Measurements from ENCODE around the gene GUF1. TPM values are rescaled to one million over a fixed set of nuclear protein-coding genes. Genes with fewer than 3 reads are reported as not detected.
"Not testable (repeated sequence)": the region's sequence is repeated elsewhere in the genome, so short reads cannot be mapped to it uniquely, and the experiment has no call there.

The GUF1 gene
- total RNA-seq, 2 experiments from 2014 or later = 18.0 to 20.6 TPM

DNA sequence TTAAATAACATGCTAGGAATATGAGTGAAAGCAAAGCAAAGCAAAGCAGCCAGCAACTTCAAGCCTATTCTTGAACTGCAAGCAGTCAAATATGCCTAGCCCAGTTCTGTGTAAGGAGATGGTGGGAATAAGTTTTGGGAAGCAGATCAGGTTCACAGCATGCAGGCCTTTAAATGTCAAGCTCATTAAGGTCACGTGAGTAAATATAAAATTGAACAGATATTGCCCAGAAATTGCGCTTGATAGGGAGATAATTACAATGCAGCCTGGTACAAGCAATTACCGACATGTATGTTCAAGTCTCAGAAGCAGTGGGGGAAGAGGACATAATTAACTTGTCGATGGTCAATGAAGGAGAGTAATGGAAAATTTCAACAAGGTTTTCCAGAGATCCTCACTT lies 42.2 kb downstream of the GUF1 start:
- H3K27ac Mint-ChIP-seq = no peak overlapping the region
- POLR2A ChIA-PET = interaction anchor here (1.3 kb wide), 1 partner anchor 42 kb away, joined by 3 read pairs; the partner anchor contains the start of gene GUF1
- no peak overlapping the region for H3K4me3 Mint-ChIP-seq
- peaks cover 7% of the 10 kb centered on the region for H3K36me3 Mint-ChIP-seq (ENCODE audit: low read depth)
- H3K4me1 Mint-ChIP-seq = peaks cover 16% of the 10 kb centered on the region
- H3K27me3 Mint-ChIP-seq = no peaks in the 10 kb centered on the region
- DNase-seq = no peak
- CTCF ChIA-PET = no interaction called here
- H3K9me3 Mint-ChIP-seq = no peaks in the 10 kb centered on the region

DNA sequence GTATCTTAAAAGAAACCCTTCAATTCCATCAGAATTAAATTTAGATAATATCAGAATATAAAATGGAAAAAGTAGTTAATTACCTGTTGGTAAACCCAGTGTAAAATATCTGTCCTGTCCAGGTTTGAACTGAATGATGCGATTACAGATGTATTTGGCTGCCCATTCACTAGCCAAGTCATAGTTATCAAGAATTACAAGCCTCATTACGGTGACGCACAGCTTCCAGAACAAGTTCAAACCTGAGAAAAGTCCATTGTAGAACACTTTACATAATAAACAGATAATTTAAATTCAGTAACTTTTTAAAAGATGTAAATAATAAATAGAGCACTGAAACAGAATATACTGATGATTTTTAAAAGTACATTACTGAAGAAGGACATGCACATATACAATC lies 43.8 kb downstream of the GUF1 start:
- CTCF ChIA-PET = no interaction called here
- POLR2A ChIA-PET = no interaction called here
- no peaks in the 10 kb centered on the region for H3K27me3 Mint-ChIP-seq
- H3K4me1 Mint-ChIP-seq = peaks cover 25% of the 10 kb centered on the region
- H3K9me3 Mint-ChIP-seq = no peaks in the 10 kb centered on the region
- no peak overlapping the region for H3K4me3 Mint-ChIP-seq
- H3K36me3 Mint-ChIP-seq (ENCODE audit: low read depth) = peaks cover 7% of the 10 kb centered on the region
- DNase-seq = no peak
- H3K27ac Mint-ChIP-seq = no peak overlapping the region

DNA sequence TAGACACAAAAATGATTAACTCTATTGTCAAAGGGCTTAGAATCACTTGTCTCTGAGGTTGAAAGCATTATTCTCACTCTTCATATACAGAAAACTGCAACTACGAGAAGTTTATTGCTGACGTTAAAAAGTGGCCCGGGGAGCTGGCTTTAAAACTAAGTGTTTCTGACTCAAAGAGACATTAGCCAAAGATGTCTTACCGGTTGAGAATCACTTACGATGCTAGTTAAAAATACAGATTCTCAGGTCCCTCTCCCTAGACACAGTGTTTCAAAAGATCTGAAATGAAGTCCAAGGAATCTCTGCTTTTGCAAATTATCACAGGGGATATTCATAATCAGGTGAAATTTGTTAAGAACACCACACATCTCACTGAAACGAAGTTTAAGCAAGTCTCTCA lies 46.9 kb downstream of the GUF1 start:
- no peak for DNase-seq
- Mint-ChIP-seq H3K27me3 (no peaks in the 10 kb centered on the region), H3K4me3 (peak overlapping the region; percentile 94), H3K9me3 (no peaks in the 10 kb centered on the region), H3K36me3 (ENCODE audit: low read depth) (peaks cover 5% of the 10 kb centered on the region), H3K4me1 (peaks cover 30% of the 10 kb centered on the region), H3K27ac (peak overlapping the region; percentile 80)
- POLR2A ChIA-PET = interaction anchor here (1.5 to 5.1 kb wide), 3 partner anchors 8 to 47 kb away, joined by 5 to 71 read pairs (median 6); partner anchors contain the start of gene GUF1
- CTCF ChIA-PET = interaction anchor here (1.6 kb wide), 1 partner anchor 46 kb away, joined by 4 read pairs; no protein-coding TSS in a partner anchor

DNA sequence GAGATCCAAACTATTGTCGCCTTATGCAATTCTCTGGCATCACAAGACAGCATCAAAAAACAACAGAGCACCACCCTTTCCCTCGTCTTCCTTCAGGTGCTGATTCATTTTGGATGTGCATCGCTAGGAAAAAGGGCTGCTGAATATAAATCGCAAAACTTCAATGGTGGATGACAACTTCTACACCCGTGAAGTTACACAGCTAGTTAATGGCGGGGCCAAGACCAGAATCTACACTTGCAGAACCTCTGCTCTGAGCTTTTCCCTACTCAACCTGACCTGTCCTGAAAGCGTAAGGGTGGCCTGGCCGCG lies 47.5 kb downstream of the GUF1 start:
- DNase-seq = no peak
- Mint-ChIP-seq H3K4me3 (peak overlapping the region; percentile 94), H3K27me3 (peaks cover 2% of the 10 kb centered on the region), H3K4me1 (peaks cover 30% of the 10 kb centered on the region), H3K9me3 (no peaks in the 10 kb centered on the region), H3K36me3 (ENCODE audit: low read depth) (peaks cover 4% of the 10 kb centered on the region), H3K27ac (peak overlapping the region; percentile 80)
- CTCF ChIA-PET = interaction anchor here (1.6 kb wide), 1 partner anchor 46 kb away, joined by 4 read pairs; no protein-coding TSS in a partner anchor
- POLR2A ChIA-PET = interaction anchor here (1.5 to 5.1 kb wide), 3 partner anchors 8 to 47 kb away, joined by 5 to 71 read pairs (median 6); partner anchors contain the start of gene GUF1

DNA sequence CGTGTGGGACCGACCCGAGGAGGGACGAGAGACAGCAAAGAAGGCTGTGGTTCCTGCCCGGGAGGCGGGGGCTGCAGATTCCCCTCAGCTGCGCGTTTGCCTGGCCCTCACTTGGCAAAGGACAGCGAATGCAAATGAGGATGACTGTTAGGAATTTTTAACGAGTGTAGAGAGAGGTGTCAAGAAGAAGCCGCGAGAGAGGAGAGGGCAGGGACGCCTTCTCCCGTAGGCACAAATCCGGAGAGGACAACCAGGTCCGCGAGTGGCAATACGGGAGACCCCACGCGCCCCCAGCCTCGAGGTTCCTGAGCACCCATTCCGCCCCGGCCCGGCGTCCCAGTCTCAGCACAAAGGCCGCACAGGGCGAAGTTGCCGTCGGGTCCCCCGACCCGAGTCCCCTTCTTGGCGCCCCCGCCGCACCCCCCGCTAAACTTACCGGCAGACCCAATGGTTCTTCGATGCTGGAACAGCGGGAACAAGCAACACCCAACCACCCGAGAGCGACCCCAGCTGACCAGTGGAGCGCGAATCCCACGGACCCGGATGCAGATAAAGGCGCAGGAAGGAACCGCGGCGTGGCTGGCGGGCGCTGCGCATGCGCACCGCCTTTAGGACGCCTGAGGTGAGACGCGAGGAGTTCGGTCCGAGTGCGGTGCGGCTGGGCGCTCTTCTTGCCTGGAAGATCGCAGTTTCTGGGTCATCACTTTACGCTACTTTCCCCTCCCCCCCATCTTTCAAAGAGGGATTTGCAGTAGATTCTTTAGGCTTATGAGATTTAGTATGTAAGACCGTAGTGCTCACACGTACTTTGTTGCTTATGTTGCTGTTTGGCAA lies 48.0 kb downstream of the GUF1 start, which contains the start of gene GNPDA2:
Gene GNPDA2 (minus strand): TSS at position 519 of the 834 bp plus-strand sequence. CDS start 4,349 bp downstream, outside the sequence.
- Mint-ChIP-seq H3K9me3 (no peaks in the 10 kb centered on the region), H3K27me3 (peaks cover 2% of the 10 kb centered on the region), H3K27ac (peak within 1 kb of the TSS; percentile 80), H3K4me3 (peak within 1 kb of the TSS; percentile 94), H3K36me3 (ENCODE audit: low read depth) (no peaks in the 10 kb centered on the region), H3K4me1 (peaks cover 30% of the 10 kb centered on the region)
- ChIA-PET CTCF (interaction anchor here (1.6 kb wide), 1 partner anchor 47 kb away, joined by 4 read pairs; no protein-coding TSS in a partner anchor), POLR2A (interaction anchor here (0.9 to 5.1 kb wide), 5 partner anchors 9 to 48 kb away, joined by 3 to 71 read pairs (median 5); partner anchors contain the start of gene GUF1)
- DNase-seq = peak; percentile 85

DNA sequence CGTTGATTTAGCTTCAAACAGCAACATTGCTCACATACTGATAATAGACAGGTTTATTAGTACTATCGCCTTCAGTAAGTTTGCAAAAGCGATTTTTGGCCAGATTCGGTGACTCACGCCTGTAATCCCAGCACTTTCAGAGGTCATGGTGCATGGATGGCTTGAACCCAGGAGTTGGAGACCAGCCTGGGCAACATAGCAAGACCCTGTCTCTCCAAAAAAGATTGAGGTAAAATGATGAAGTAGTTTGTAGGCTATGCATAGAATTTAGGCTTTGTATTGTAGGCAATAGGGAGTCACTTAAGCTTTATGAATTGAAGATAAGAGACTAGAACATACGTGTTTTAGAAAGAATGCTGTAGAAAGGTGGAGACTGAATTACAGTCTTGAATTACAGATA lies 49.3 kb downstream of the GUF1 start:
- ChIA-PET CTCF (interaction anchor here (0.5 kb wide), 1 partner anchor 1365 kb away, joined by 3 read pairs; no protein-coding TSS in a partner anchor), POLR2A (interaction anchor here (0.9 to 5.1 kb wide), 3 partner anchors 12 to 49 kb away, joined by 3 to 71 read pairs (median 4); partner anchors contain the start of gene GUF1)
- H3K9me3 Mint-ChIP-seq = no peaks in the 10 kb centered on the region
- H3K36me3 Mint-ChIP-seq (ENCODE audit: low read depth) = no peaks in the 10 kb centered on the region
- H3K4me1 Mint-ChIP-seq = peaks cover 30% of the 10 kb centered on the region
- no peak for DNase-seq
- H3K27me3 Mint-ChIP-seq = peaks cover 4% of the 10 kb centered on the region
- peak overlapping the region; percentile 94 for H3K4me3 Mint-ChIP-seq
- H3K27ac Mint-ChIP-seq = no peak overlapping the region

DNA sequence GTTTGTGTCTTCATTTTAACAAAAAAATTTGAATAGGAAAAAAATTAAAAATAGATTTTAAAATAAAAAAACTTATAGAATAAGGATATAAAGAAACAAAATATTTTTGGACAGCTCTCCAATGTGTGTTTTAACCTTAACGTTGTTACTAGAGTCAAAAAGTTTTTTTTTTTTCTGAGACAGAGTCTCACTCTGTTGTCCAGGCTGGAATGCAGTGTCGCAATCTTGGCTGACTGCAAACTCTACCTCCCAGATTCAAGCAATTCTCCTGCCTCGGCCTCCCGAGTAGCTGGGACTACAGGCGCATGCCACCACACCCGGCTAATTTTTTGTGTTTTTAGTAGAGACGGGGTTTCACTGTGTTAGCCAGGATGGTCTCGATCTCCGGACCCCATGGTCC lies 50.5 kb downstream of the GUF1 start:
- CTCF ChIA-PET; H3K9me3 Mint-ChIP-seq; H3K36me3 Mint-ChIP-seq (ENCODE audit: low read depth); DNase-seq; H3K27ac Mint-ChIP-seq; H3K4me3 Mint-ChIP-seq; H3K27me3 Mint-ChIP-seq: not testable (repeated sequence)
- POLR2A ChIA-PET = interaction anchor here (0.6 kb wide), 1 partner anchor 324 kb away, joined by 3 read pairs; no protein-coding TSS in a partner anchor
- peaks cover 26% of the 10 kb centered on the region for H3K4me1 Mint-ChIP-seq

DNA sequence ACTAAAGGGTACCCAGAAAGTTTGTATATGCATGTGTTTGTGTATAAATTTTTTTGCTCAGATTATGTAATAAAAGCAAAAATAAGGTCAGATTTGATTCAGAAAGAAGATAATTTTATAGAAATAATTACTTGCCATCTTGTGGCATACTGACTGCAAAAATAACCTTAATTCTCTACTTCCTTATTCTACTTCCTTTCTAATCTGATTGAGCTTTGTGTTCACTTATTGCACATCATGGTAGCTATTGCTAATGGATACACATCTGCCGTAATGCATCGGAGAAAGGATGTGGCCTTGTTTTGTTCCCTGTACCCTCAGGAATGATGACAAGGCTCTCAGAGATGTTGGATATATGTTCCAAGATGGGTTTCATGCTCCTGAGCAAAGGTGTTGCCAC lies 58.7 kb downstream of the GUF1 start:
- no peaks in the 10 kb centered on the region for H3K36me3 Mint-ChIP-seq (ENCODE audit: low read depth)
- peaks cover 17% of the 10 kb centered on the region for H3K27me3 Mint-ChIP-seq
- POLR2A ChIA-PET = no interaction called here

DNA sequence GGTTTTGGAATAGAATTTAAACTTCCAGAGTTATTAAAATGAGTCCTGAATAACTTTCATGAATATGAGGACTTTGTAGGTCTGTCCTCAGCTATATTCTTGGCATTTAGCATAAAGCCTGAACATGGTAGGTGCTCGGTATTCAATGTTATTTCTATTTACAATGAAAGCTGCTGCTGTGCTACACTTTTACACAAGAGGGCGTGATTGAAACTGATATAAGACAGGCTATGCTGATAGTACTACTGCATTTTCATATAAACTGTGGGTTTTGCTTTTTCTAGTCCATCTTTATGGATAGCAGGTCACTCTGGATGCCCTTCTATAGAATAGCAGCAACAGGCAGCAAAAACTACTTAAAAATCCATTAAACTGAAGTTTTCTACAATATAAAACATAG lies 60.4 kb downstream of the GUF1 start:
- peaks cover 19% of the 10 kb centered on the region for H3K27me3 Mint-ChIP-seq
- no peak overlapping the region for H3K27ac Mint-ChIP-seq
- POLR2A ChIA-PET = no interaction called here
- H3K4me3 Mint-ChIP-seq = no peak overlapping the region
- no peaks in the 10 kb centered on the region for H3K9me3 Mint-ChIP-seq
- no peaks in the 10 kb centered on the region for H3K4me1 Mint-ChIP-seq
- no peak for DNase-seq
- CTCF ChIA-PET = no interaction called here
- no peaks in the 10 kb centered on the region for H3K36me3 Mint-ChIP-seq (ENCODE audit: low read depth)

More for the DNA sequence above, 58.7 kb downstream of the GUF1 start:
- H3K9me3 Mint-ChIP-seq = no peaks in the 10 kb centered on the region
- CTCF ChIA-PET = no interaction called here
- DNase-seq = no peak
- H3K27ac Mint-ChIP-seq = no peak overlapping the region
- H3K4me3 Mint-ChIP-seq = no peak overlapping the region
- H3K4me1 Mint-ChIP-seq = no peaks in the 10 kb centered on the region

DNA sequence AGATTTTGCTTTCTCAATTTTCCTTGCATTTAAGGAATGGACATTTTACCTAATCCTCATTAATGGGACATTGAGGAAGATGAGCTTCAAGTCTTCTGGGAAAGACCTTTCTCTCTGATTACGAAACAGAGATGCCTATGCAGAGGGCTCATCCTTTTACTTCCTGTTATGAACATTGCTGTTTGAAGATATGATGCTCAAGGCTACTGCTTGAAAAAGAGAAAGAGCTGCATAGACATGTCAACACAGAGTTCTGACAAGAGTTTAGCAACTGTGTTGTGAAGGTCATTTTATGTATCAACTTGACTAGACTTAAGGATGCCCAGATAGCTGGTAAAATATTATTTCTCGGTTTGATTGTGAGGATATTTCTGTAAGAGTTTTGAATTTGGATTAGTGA lies 62.0 kb downstream of the GUF1 start:
- peaks cover 15% of the 10 kb centered on the region for H3K27me3 Mint-ChIP-seq
- no peaks in the 10 kb centered on the region for H3K36me3 Mint-ChIP-seq (ENCODE audit: low read depth)
- no peaks in the 10 kb centered on the region for H3K9me3 Mint-ChIP-seq
- ChIA-PET POLR2A (interaction anchor here (0.8 kb wide), 1 partner anchor 13 kb away, joined by 3 read pairs; no protein-coding TSS in a partner anchor), CTCF (no interaction called here)
- H3K4me1 Mint-ChIP-seq = no peaks in the 10 kb centered on the region
- no peak overlapping the region for H3K27ac Mint-ChIP-seq
- DNase-seq = no peak
- H3K4me3 Mint-ChIP-seq = no peak overlapping the region

Other genes starting within 250 kb of the GUF1 start
- not detected for gene KCTD8, start 229.6 kb upstream of the GUF1 start, total RNA-seq
- gene YIPF7, start 26.8 kb upstream of the GUF1 start, total RNA-seq = not detected
- gene GNPDA2, start 48.1 kb downstream of the GUF1 start, total RNA-seq = 10 to 100 TPM; 11.1 to 12.2 TPM

Measured in activated CD4-positive, alpha-beta memory T cell treated with anti-CD3 and anti-CD28 coated beads, Interleukin-2, amount 10 ng/mL, durations not matched to agents 7 days and 5 days (primary cell).